ENCODE data around the gene HELZ.

The HELZ gene

GRCh38 chr17:67067571-67068482 is 177.2 kb downstream of the HELZ start:
- DNase-seq = no peak

GRCh38 chr17:67066717-67067116 is 178.3 kb downstream of the HELZ start:
- no peak for DNase-seq

GRCh38 chr17:67063141-67063540 is 181.9 kb downstream of the HELZ start:
- no peak for DNase-seq

GRCh38 chr17:67059372-67059771 is 185.6 kb downstream of the HELZ start:
- DNase-seq = no peak

- DNase-seq = no peak
These were observed 187.0 kb downstream of the HELZ start for GRCh38 chr17:67058036-67058435.

GRCh38 chr17:67056746-67057490 is 188.1 kb downstream of the HELZ start:
- no peak for DNase-seq

GRCh38 chr17:67055811-67056745 is 188.9 kb downstream of the HELZ start:
- DNase-seq = no peak

GRCh38 chr17:67055041-67055443 is 190.0 kb downstream of the HELZ start:
- no peak for DNase-seq

GRCh38 chr17:67054608-67055007 is 190.4 kb downstream of the HELZ start:
- no peak for DNase-seq

GRCh38 chr17:67054011-67054591 is 190.9 kb downstream of the HELZ start:
- no peak for DNase-seq

- DNase-seq = no peak
These were observed 191.5 kb downstream of the HELZ start for GRCh38 chr17:67053438-67054000.

GRCh38 chr17:67052720-67053437 is 192.1 kb downstream of the HELZ start:
- DNase-seq = no peak

GRCh38 chr17:67051837-67052236 is 193.2 kb downstream of the HELZ start:
- DNase-seq = no peak

- no peak for DNase-seq
These were observed 193.8 kb downstream of the HELZ start for GRCh38 chr17:67051155-67051538.

GRCh38 chr17:67050471-67051154 is 194.4 kb downstream of the HELZ start:
- DNase-seq = no peak

- no peak for DNase-seq
These were observed 194.9 kb downstream of the HELZ start for GRCh38 chr17:67050066-67050465.

- no peak for DNase-seq
These were observed 195.8 kb downstream of the HELZ start for GRCh38 chr17:67049025-67049739.

- DNase-seq = no peak
These were observed 197.6 kb downstream of the HELZ start for GRCh38 chr17:67047382-67047781.

GRCh38 chr17:67046398-67046797 is 198.6 kb downstream of the HELZ start:
- DNase-seq = no peak

- DNase-seq = no peak
These were observed 200.1 kb downstream of the HELZ start for GRCh38 chr17:67044940-67045339.
